Measurements from ENCODE around the gene ABCC1.

GRCh38 chr16:15900901-15901500, 48.4 kb upstream of the ABCC1 start:
- TF ChIP-seq FOXP1 (CRISPR knock-in tag; IDR thresholded peaks at IDR 0.05; ENCODE audit: borderline replicate concordance) (no peak), ZNF232 (CRISPR knock-in tag; IDR thresholded peaks at IDR 0.05) (no peak), FOXK1 (CRISPR knock-in tag; IDR thresholded peaks at IDR 0.05) (no peak), CTCF (IDR thresholded peaks at IDR 0.05) (no peak), ATF6 (CRISPR knock-in tag; IDR thresholded peaks at IDR 0.05) (no peak), NFE2L1 (CRISPR knock-in tag; IDR thresholded peaks at IDR 0.05) (no peak), E2F1 (CRISPR knock-in tag; IDR thresholded peaks at IDR 0.05) (no peak), USF2 (CRISPR knock-in tag; IDR thresholded peaks at IDR 0.05) (no peak), ZNF512 (CRISPR knock-in tag; IDR thresholded peaks at IDR 0.05; ENCODE audit: borderline replicate concordance) (no peak), PRDM15 (CRISPR knock-in tag; IDR thresholded peaks at IDR 0.05) (no peak)
- TF ChIP-seq, protein P1, sequence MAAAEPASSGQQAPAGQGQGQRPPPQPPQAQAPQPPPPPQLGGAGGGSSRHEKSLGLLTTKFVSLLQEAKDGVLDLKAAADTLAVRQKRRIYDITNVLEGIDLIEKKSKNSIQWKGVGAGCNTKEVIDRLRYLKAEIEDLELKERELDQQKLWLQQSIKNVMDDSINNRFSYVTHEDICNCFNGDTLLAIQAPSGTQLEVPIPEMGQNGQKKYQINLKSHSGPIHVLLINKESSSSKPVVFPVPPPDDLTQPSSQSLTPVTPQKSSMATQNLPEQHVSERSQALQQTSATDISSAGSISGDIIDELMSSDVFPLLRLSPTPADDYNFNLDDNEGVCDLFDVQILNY (CRISPR knock-in tag; IDR thresholded peaks at IDR 0.05), result no peak
- TF ChIP-seq, protein P2, sequence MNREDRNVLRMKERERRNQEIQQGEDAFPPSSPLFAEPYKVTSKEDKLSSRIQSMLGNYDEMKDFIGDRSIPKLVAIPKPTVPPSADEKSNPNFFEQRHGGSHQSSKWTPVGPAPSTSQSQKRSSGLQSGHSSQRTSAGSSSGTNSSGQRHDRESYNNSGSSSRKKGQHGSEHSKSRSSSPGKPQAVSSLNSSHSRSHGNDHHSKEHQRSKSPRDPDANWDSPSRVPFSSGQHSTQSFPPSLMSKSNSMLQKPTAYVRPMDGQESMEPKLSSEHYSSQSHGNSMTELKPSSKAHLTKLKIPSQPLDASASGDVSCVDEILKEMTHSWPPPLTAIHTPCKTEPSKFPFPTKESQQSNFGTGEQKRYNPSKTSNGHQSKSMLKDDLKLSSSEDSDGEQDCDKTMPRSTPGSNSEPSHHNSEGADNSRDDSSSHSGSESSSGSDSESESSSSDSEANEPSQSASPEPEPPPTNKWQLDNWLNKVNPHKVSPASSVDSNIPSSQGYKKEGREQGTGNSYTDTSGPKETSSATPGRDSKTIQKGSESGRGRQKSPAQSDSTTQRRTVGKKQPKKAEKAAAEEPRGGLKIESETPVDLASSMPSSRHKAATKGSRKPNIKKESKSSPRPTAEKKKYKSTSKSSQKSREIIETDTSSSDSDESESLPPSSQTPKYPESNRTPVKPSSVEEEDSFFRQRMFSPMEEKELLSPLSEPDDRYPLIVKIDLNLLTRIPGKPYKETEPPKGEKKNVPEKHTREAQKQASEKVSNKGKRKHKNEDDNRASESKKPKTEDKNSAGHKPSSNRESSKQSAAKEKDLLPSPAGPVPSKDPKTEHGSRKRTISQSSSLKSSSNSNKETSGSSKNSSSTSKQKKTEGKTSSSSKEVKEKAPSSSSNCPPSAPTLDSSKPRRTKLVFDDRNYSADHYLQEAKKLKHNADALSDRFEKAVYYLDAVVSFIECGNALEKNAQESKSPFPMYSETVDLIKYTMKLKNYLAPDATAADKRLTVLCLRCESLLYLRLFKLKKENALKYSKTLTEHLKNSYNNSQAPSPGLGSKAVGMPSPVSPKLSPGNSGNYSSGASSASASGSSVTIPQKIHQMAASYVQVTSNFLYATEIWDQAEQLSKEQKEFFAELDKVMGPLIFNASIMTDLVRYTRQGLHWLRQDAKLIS (CRISPR knock-in tag; IDR thresholded peaks at IDR 0.05; ENCODE audit: borderline replicate concordance), result no peak
- TF ChIP-seq, protein P3, sequence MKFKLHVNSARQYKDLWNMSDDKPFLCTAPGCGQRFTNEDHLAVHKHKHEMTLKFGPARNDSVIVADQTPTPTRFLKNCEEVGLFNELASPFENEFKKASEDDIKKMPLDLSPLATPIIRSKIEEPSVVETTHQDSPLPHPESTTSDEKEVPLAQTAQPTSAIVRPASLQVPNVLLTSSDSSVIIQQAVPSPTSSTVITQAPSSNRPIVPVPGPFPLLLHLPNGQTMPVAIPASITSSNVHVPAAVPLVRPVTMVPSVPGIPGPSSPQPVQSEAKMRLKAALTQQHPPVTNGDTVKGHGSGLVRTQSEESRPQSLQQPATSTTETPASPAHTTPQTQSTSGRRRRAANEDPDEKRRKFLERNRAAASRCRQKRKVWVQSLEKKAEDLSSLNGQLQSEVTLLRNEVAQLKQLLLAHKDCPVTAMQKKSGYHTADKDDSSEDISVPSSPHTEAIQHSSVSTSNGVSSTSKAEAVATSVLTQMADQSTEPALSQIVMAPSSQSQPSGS (CRISPR knock-in tag; IDR thresholded peaks at IDR 0.05; ENCODE audit: borderline replicate concordance, low read depth), result no peak
- TF ChIP-seq, protein P4, sequence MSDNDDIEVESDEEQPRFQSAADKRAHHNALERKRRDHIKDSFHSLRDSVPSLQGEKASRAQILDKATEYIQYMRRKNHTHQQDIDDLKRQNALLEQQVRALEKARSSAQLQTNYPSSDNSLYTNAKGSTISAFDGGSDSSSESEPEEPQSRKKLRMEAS (CRISPR knock-in tag; IDR thresholded peaks at IDR 0.05), result no peak

Measured in WTC11 (cell line).